KOPT-K1 (cell line): Measurements from ENCODE around the gene SLC29A1.

Experiments
- H3K27ac ChIP-seq: fragments of 200-600 bp; sonication (generic); 2 replicates; pipeline ENCODE4 v1.5.1; 2016; ENCODE audit warnings: antibody characterized with exemption, mild to moderate bottlenecking, low read depth, low read length; ENCODE audit not compliant: poor library complexity, severe bottlenecking
- H3K36me3 ChIP-seq: fragments of 200-600 bp; sonication (generic); 2 replicates; pipeline ENCODE4 v1.5.1; 2017; ENCODE audit warnings: antibody characterized with exemption, mild to moderate bottlenecking, low read length, moderate library complexity; ENCODE audit not compliant: insufficient read depth
- H3K9me3 ChIP-seq: fragments of 200-600 bp; sonication (generic); 2 replicates; pipeline ENCODE4 v1.5.1; 2017; ENCODE audit warnings: antibody characterized with exemption, low read length, mild to moderate bottlenecking; ENCODE audit not compliant: insufficient read depth, poor library complexity, severe bottlenecking

SLC29A1 gene

GRCh38 chr6:44269921-44270525, 46.6 kb downstream of the SLC29A1 start, which contains the start of gene TMEM151B:
Gene TMEM151B, plus strand, starts transcription at chr6:44270450. Its CDS starts 293 bp downstream, at chr6:44270743.
- H3K36me3 ChIP-seq, result no peaks in the 10 kb centered on the region
- H3K9me3 ChIP-seq, result no peaks in the 10 kb centered on the region
- no peak within 1 kb of the TSS for H3K27ac ChIP-seq

GRCh38 chr6:44270526-44271405, 47.4 kb downstream of the SLC29A1 start:
- Histone ChIP-seq H3K36me3 (no peaks in the 10 kb centered on the region), H3K9me3 (no peaks in the 10 kb centered on the region), H3K27ac (no peak overlapping the region)

- Histone ChIP-seq H3K27ac (no peak overlapping the region), H3K9me3 (no peaks in the 10 kb centered on the region), H3K36me3 (no peaks in the 10 kb centered on the region)
Observed at GRCh38 chr6:44271406-44271723, 48.0 kb downstream of the SLC29A1 start.

GRCh38 chr6:44271914-44272313, 48.5 kb downstream of the SLC29A1 start:
- Histone ChIP-seq H3K9me3 (no peaks in the 10 kb centered on the region), H3K36me3 (no peaks in the 10 kb centered on the region), H3K27ac (no peak overlapping the region)

GRCh38 chr6:44272529-44272928, 49.1 kb downstream of the SLC29A1 start:
- H3K36me3 ChIP-seq, result no peaks in the 10 kb centered on the region
- no peaks in the 10 kb centered on the region for H3K9me3 ChIP-seq
- no peak overlapping the region for H3K27ac ChIP-seq

GRCh38 chr6:44272999-44273566, 49.7 kb downstream of the SLC29A1 start:
- no peaks in the 10 kb centered on the region for H3K36me3 ChIP-seq
- H3K27ac ChIP-seq, result no peak overlapping the region
- H3K9me3 ChIP-seq, result no peaks in the 10 kb centered on the region

GRCh38 chr6:44273617-44274016, 50.2 kb downstream of the SLC29A1 start:
- Histone ChIP-seq H3K27ac (no peak overlapping the region), H3K9me3 (no peaks in the 10 kb centered on the region), H3K36me3 (no peaks in the 10 kb centered on the region)

GRCh38 chr6:44275271-44275748, 51.9 kb downstream of the SLC29A1 start:
- H3K27ac ChIP-seq, result no peak overlapping the region
- no peaks in the 10 kb centered on the region for H3K36me3 ChIP-seq
- H3K9me3 ChIP-seq, result no peaks in the 10 kb centered on the region

- Histone ChIP-seq H3K27ac (no peak overlapping the region), H3K9me3 (no peaks in the 10 kb centered on the region), H3K36me3 (no peaks in the 10 kb centered on the region)
Observed at GRCh38 chr6:44275749-44276648, 52.6 kb downstream of the SLC29A1 start.

GRCh38 chr6:44276667-44277640, 53.6 kb downstream of the SLC29A1 start:
- H3K9me3 ChIP-seq, result no peaks in the 10 kb centered on the region
- no peaks in the 10 kb centered on the region for H3K36me3 ChIP-seq
- no peak overlapping the region for H3K27ac ChIP-seq

- H3K9me3 ChIP-seq, result no peaks in the 10 kb centered on the region
- H3K27ac ChIP-seq, result no peak overlapping the region
- H3K36me3 ChIP-seq, result no peaks in the 10 kb centered on the region
Observed at GRCh38 chr6:44277763-44278162, 54.4 kb downstream of the SLC29A1 start.

GRCh38 chr6:44278315-44278714, 54.9 kb downstream of the SLC29A1 start:
- Histone ChIP-seq H3K27ac (no peak overlapping the region), H3K36me3 (no peaks in the 10 kb centered on the region), H3K9me3 (no peaks in the 10 kb centered on the region)

- Histone ChIP-seq H3K36me3 (no peaks in the 10 kb centered on the region), H3K27ac (no peak overlapping the region), H3K9me3 (no peaks in the 10 kb centered on the region)
Observed at GRCh38 chr6:44278774-44279697, 55.6 kb downstream of the SLC29A1 start.
